Sciatic nerve (tissue), 2 donors: ENCODE measurements around the gene SUSD2. TPM values are rescaled to one million over a fixed set of nuclear protein-coding genes. Genes with fewer than 3 reads are reported as not detected.
"Not testable (repeated sequence)": the region's sequence is repeated elsewhere in the genome, so short reads cannot be mapped to it uniquely, and the experiment has no call there.

Experiments
- ATAC-seq: fragments of 200-7000 bp; cut with Tn5 transposase; one replicate; pipeline ENCODE4 v1.9.1; 2020; ENCODE audit warnings: mild to moderate bottlenecking, moderate library complexity
- DNase-seq: peaks from one replicate; pipeline ENCODE4 v3.0.0-alpha.2; 2020; ENCODE audit warnings: low spot score
- intact Hi-C: fragments of 100-400 bp; cut with DNase I; formaldehyde crosslinking; loops from one replicate; pipeline ENCODE4 v1.14.2; 2022
- total RNA-seq: library from RNA; stranded (reverse); fragmentation: NEBNext Ultra II Directional; extraction: Animal tissue kit (Norgen Biotek cat#: 25700); gene quantifications from one replicate; pipeline ENCODE4 v1.2.1, GENCODE V29; 2021
- donor health status: DM: no; HTN: no; CAD: no.
- donor health status: DM: no; HTN: no; CAD: no.

Gene SUSD2, protein sequence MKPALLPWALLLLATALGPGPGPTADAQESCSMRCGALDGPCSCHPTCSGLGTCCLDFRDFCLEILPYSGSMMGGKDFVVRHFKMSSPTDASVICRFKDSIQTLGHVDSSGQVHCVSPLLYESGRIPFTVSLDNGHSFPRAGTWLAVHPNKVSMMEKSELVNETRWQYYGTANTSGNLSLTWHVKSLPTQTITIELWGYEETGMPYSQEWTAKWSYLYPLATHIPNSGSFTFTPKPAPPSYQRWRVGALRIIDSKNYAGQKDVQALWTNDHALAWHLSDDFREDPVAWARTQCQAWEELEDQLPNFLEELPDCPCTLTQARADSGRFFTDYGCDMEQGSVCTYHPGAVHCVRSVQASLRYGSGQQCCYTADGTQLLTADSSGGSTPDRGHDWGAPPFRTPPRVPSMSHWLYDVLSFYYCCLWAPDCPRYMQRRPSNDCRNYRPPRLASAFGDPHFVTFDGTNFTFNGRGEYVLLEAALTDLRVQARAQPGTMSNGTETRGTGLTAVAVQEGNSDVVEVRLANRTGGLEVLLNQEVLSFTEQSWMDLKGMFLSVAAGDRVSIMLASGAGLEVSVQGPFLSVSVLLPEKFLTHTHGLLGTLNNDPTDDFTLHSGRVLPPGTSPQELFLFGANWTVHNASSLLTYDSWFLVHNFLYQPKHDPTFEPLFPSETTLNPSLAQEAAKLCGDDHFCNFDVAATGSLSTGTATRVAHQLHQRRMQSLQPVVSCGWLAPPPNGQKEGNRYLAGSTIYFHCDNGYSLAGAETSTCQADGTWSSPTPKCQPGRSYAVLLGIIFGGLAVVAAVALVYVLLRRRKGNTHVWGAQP
- total RNA-seq: 4.1 TPM

DNA sequence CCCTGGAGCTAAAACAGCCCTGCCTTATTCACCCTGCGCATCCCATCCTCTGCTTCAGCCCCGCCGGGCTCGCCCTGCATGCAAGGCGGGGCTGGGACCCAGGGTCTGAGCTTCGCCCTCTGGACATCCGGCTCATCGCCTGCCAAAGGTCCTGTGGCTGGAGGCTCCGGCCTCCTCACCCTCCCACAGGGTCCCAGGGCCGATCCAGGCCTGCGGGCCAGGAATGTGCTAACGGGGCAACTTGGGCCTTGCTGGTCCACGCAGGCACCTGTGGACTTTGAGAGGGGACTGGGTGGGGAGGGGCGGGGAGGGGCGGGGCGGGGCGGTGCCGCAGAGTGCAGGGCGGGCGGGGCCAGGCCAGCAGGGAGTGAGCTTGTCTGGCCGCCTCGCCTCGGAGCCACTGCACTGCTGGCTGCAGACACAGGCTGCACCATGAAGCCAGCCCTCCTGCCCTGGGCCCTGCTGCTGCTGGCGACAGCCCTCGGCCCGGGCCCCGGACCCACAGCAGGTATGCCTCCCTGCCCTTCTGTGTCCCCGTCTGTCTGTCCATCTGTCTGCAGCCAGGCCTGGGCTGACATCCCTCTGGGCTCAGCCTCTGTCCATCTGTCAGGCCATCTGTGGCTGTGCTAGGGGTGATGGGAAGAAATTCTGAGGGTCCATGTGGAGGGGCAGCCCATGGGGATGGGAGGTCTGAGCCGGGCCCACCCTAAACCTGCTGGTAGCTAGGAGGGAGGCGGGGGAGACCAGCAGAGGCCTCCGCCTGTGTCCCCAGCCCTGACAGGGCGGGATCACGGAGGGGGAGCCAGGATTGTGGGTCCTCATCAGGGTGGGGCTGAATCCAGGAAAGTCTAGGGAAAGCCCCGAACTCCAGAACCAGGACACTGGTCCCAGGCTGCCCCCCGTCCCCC lies at the start of gene SUSD2:
Gene SUSD2, plus strand, starts transcription at position 400 of the 908 bp plus-strand sequence. Its CDS starts 33 bp downstream, at position 433.
- no peak for DNase-seq
- ATAC-seq: peak; percentile 40
- intact Hi-C loops: no loop called here

DNA sequence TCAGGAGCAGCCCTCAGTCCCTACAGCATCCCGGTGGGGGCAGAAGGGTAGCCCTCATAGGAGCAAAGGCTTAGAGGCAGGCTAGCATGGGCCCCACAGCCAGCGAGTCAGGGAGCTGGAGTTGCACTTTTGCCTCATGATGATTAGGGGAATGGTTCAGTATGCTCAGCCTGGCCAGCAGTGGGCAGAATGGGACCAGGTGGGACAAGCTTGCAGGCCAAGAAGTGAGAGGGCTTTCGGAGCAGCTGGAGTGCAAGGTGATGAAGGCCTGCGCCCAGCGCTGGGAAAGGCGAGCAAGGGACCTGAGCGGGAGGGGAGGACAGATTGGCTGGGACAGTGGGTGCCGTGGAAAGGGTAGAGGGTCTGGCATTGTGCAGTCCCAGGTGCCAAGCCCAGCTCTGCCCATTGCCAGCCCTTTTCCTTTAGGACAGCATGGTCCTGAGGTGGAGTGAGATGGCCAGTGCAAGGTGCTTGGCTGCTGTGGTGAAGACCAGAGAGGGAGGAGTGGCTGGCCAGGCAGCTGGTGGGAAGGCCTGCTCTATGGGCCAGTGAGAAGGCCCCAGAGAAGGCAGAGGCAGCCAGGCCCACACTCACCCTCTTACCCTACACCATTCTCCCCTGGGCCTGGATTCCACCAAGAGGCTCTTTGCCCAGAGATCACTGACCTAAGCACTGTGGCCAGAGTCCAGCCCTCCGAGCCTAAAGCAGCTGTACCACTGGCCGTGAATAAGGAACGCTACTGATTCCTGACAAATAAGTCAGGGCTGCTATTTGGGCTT lies 47.9 kb upstream of the SUSD2 start:
- DNase-seq: no peak
- ATAC-seq: peak; percentile 70
- intact Hi-C loops: no loop called here

DNA sequence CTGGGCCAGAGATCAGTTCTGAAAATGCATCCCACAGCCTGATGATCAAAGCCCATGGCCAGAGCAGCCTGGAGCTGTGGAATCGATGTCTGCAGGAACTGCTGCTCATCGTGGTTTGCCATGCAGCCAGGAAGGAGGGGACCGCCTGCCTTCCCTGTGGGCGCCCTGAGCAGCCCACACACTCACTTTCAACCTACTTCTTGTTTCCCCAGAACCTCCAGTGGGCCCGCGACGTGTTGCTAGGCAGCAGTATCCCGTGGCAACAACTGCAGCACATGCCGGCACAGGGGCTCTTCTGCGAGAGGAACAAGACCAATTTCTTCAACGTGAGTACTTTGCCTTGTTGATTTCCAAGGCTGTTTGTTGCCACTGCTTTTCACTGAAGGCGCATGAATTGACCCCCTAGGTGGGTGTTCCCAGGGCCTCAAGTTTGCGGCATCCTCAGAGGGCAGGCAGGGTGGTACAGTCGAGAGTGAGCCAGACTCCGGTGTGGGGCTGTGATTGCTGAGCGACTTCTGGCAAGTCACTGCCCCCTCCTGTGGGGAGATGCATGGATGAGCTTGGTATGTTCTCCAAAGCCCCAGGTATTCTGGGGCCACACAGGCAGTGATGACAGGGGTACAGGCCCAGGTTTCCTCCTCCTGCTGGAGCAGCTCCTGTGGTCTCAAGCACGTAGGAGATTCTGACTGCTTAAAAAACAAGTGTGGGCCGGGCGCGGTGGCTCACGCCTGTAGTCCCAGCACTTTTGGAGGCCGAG lies 47.0 kb upstream of the SUSD2 start:
- DNase-seq: peak; percentile 84
- intact Hi-C loops: no loop called here
- ATAC-seq: peak; percentile 54

DNA sequence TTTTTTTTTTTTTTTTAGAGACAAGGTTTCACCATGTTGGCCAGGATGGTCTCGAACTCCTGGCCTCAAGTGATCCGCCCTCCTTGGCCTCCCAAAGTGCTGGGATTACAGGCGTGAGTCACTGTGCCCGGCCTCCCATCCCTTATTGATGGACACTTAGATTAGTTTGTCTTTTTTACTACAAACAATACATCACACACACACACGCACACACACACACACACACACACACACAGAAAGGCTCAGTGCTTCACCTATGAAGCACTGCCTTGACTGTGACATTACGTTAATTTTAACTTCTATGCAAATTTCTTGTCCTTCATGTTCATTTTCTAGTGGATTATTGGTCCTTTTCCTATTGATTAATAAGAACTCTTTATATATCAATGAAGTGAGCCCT lies 44.8 kb upstream of the SUSD2 start:
- DNase-seq, intact Hi-C loops, ATAC-seq: not testable (repeated sequence)

DNA sequence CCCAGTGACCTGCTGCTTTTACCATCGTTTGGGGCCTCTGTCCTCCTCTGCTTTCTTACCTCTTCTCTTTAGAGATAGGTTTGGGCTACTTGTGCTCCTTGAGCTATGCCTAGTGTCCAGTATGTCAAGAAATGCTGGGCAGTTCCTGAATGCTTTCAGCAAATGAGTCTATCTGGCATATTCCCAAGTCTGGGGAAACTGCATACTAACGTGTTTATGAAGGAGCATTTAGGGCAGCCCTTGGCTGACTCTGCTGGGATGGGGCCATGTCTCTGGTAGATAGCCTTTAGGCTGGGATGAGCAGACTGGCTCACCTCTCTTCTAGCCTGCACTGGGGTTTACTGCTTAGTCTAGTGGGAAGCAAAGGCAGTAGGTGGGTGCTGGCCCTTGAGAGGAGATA lies 43.7 kb upstream of the SUSD2 start:
- no peak for DNase-seq
- intact Hi-C loops: no loop called here
- no peak for ATAC-seq

DNA sequence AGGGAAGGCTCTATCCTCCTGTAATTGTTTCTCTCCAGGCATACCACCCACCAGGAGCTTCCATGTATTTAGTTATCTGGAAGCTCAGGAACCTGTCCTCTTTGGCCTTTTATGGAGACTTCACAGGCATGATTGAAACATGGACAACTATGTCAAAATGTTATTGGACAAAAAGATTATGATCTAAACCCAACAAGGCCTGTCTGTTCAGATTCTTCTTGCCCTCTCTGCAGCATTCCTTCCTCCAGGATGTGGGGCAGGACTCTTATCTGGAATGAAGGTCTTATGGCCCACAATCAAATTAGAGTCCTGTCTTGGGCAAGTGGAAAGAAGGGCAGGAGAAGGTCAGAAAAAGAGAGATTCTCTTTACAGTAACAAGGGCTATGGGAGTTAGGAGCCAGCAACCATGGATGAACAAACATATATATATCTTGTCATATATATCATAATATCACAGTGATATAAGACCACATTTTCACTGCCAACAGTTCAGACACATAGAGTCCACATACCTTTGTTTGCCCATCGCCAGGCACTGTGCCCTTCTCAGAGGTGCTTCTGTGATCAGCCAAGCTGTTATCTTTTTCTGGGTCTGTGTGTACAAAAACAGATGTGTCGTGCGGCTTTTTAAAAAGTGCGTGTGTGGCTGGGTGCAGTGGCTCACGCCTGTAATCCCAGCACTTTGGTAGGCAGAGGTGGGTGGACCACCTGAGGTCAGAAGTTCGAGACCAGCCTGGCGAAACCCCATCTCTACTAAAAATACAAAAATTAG lies 42.5 kb upstream of the SUSD2 start:
- intact Hi-C loops: no loop called here

DNA sequence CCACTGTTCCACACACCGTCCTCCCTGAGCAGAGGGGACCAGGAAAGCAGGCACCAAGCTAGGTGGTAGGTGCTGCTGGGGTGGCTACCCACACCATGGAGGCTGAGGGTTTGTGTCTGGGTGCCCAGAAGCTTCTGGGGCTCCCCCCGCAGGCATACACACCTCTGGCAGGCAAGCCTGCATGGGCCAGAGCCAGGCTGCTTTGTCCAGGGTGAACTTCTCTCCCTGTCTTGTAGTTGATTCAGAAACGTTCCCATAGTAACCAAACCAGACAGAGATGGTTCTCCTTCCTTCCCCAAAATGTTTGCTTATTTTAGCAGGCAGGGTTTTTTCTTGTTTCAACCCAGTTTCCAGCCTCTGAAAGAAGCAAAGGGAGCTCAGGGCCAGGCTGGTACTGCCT lies 40.9 kb upstream of the SUSD2 start:
- intact Hi-C loops: no loop called here
- ATAC-seq: peak; percentile 56
- no peak for DNase-seq

More for the DNA sequence above, 42.5 kb upstream of the SUSD2 start:
- DNase-seq: no peak
- no peak for ATAC-seq

DNA sequence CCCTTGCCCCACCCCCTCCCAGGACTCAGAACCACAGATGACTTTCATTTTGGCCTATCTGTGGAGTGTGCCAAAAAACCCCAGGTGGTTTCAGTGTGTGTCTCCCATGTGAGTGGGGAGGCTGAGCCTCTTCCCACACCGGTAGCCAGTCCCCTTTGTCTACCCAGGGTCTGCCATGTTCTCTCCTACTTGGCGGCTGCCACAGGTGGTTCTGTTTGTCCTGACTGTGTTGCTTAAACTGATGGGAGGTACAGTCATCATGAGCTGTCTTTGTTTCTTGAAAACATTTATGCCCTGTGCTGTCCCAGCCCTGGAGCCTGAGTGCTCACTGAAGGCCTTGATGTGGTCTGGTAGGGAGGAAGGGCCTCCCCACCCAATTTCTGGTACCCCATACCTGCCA lies 39.7 kb upstream of the SUSD2 start:
- no peak for ATAC-seq
- no peak for DNase-seq
- intact Hi-C loops: no loop called here

DNA sequence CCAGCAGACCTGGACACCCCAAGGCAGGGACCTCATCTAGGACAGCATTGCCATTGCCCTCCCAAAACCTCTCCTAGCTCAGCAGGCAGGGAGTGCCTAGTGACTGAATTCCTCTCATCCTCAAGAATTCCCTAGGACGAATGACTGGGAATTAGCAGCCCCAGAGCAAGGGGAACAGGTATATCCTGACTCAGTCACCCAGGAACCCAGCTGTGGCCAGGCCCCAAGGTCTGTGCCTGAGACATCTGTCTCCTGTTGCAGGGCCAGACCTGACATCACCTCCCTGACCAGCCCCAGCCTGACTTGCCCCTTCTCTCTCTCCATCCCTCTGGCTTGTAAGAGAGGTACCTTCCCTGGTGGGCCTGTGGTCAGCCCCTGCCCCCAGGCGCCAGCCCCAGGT lies 39.0 kb upstream of the SUSD2 start:
- DNase-seq: no peak
- no peak for ATAC-seq
- intact Hi-C loops: no loop called here

DNA sequence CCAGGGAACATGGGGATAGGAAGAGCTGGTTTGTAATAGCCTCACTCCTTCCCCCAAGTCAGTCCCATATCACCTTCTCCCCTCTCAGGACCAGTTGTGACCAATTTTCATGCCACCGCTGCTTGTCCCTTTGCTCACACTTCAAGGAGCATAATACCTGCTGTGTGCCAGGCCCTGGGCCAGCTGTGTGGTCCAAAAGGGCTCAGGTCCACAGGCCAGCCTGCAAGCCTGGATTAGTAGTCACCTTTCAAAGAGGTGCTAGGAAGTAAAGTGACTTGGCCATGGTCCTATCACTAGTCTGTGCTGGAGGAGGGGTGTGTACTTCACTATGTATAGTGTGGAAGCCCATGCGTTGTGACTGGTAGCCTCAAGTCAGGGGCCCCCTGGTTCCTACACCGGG lies 38.5 kb upstream of the SUSD2 start:
- ATAC-seq: no peak
- no peak for DNase-seq
- intact Hi-C loops: no loop called here

DNA sequence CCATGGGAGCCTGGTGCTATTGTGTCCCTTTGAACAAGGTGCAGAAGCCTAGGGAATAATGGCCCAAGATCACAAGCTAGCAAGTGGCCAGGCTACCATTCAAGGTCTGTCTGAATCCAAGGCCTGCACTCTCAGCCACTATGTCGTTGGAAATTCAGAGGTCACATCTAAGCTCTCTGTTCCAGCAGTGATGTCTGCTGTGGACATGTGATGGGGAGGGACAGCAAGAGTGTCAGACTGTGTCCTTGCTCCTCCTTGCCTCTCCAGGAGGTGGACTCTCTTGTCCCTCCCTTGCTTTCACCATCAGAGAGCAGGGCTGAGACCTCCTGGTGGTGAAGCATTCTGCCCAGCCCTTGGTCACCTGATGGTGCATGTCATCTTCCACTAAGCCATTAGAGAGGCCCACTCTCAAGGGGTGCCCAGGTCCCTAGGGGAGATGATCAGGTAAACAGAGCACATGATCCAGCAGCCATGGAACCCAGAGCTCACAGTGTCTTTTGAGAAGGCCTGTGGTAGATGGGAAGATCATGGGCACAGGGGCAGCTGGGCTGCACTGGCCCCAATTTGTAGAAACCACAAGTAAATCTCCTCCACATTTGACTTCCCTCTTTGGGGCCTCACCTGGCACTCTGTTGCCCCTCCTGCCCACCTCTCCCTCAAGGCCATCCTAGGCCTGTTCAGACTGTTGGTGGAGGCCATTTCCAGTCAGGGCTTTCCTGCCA lies 37.1 kb upstream of the SUSD2 start:
- ATAC-seq (no peak), DNase-seq (no peak)
- intact Hi-C loops: no loop called here

DNA sequence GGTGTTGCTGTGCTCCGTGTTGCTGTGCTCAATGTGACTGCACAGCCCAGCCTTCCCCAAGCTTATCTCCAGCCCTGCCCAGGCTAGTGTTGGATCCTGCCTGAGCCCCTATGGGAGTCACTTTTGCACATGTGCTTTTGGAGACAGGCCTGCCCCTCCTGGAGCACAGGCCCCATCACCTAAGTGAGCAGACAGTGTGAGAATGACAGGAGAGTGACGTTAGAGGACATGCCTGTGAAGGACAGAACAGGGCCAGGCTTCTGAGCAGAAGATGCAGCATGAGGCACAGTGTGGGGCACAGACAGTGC lies 36.6 kb upstream of the SUSD2 start:
- no peak for ATAC-seq
- intact Hi-C loops: no loop called here

DNA sequence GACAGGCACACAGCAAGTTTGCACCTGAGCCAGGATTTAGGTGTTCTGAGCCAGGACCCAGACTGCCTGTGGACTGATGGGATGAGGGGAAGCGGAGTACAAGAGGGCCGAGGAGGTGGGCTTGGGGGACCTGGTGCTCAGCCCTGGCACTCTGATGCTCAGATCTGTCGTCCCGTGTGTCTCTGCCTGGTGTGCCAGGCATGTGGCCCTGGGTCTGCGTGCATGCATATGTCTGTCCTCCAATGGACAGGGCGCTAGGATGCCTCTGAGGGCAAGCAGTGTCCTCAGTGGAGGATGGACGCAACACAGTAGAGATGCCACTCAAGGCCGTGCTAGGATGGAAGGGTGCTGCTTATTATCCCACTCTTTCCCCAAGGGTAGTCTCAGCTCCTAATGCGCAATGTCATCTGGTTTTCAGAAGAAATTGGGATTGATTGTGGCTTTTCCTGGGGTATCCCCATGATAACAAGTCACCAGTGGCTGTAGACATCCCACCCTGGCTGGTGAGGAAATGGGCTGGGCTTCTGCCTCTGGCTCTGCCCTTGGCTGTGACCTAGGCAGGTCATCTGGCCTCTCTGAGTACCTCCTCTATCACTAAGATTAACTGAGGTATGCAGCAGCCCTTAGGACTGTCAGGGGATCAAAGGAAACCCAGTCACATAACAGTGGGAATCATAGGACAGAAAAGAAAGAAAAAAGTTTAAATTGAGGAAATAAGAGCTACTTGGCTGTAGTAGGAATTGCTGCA lies 35.7 kb upstream of the SUSD2 start:
- ATAC-seq (peak; percentile 16), DNase-seq (no peak)
- intact Hi-C loops: no loop called here

More for the DNA sequence above, 36.6 kb upstream of the SUSD2 start:
- no peak for DNase-seq

DNA sequence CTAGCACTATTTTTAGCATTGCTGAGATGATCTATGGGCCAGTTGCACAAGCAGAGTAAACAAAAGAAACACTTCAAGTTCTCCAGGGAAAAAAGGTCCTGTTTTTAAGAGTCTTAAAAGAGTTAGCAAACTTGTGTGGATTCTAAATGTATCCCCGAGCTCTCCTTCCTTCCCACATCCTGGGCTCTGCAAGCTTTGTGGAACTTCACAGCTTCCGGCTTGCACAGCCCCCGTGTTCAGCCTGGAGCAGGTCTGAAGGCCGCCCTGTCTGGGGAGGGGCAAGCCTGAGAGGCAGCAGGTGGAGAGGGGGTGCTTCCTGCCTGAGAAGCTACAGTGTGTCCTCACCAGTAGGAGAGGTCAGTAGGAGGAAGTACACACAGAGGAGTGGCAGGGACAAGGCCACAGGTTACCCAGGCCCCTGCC lies 35.1 kb upstream of the SUSD2 start:
- intact Hi-C loops: no loop called here
- ATAC-seq: peak; percentile 70
- DNase-seq: no peak

DNA sequence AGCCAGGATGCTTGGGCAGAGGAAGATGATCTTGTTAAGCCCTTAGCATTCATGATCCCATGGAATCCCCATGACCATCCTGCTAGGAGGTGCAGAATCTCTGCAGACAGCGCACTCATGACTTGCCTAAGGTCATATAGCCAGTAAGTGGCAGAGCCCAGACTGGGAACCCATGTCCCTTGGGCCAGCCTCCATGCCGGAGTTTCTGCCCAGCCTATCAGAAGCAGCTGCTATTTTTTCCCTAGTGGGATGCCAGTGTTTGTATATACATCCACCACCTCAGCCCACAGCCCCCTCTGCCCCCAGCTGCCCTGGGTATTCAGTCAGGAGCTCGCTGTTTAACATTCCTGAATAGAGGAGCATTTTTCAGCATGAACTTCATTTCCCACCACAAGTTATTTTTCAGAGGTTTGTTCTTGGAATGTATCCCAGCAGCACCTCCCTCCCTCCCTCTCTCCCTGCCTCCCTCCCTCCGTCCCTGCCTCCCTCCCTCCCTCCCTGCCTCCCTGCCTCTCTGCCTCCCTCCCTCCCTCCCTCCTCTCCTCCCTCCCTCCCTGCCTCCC lies 34.4 kb upstream of the SUSD2 start:
- intact Hi-C loops: no loop called here

DNA sequence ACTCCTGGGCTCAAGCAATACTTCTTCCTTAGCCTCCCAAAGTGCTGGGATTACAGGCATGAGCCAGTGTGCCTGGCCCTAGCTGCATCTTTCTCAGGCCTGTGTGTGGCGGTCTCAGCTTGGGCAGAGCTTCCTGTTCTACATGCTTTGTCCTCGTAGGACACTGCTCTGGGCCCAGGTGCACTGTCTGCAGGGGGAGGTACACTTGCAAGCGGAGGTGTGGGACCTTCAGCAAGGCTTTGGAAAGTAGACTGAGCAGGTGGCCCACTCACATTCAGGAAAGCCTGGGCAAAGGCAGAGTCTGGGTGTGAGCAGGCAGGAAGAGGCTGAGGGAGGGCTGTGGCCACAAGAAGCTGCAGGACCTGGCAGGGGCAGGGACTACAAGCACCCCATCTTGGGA lies 33.6 kb upstream of the SUSD2 start:
- intact Hi-C loops: no loop called here
- no peak for ATAC-seq
- no peak for DNase-seq

More for the DNA sequence above, 34.4 kb upstream of the SUSD2 start:
- peak; percentile 70 for DNase-seq
- peak; percentile 68 for ATAC-seq
